Heart right ventricle (tissue), 16 donors: Measurements from ENCODE around the gene DAZAP1. TPM values are rescaled to one million over a fixed set of nuclear protein-coding genes. Genes with fewer than 3 reads are reported as not detected.
A peak's percentile ranks its signal among the peaks of the same experiment; 100 is the strongest.

Source experiments
- ATAC-seq, 8 donors: fragments of 200-7000 bp; cut with Tn5 transposase; one replicate each; pipeline ENCODE4 v1.9.1; 2020; ENCODE audit warnings: mild to moderate bottlenecking in 8 of 8, moderate library complexity in 8 of 8, moderate number of reproducible peaks in 1 of 8
- DNase-seq, 2 donors: peaks; one replicate each; pipeline ENCODE4 v3.0.0-alpha.2; 2020
- H3K27ac ChIP-seq, 10 donors: fragments of 200-600 bp; sonication (generic) in 2 of 10; one replicate each; pipeline versions ENCODE4 v1.5.0 to v1.8.0; 2020 to 2022; ENCODE audit warnings: mild to moderate bottlenecking in 3 of 10
- H3K27me3 ChIP-seq, 7 donors: fragments of 200-600 bp; one replicate each; pipeline ENCODE4 v1.8.0; 2021 to 2022; ENCODE audit warnings: mild to moderate bottlenecking in 2 of 7
- H3K36me3 ChIP-seq, 9 donors: fragments of 200-600 bp; sonication (generic) in 1 of 9; one replicate each; pipeline versions ENCODE4 v1.5.0 to v1.8.0; 2020 to 2022; ENCODE audit warnings: mild to moderate bottlenecking in 2 of 9
- H3K4me1 ChIP-seq, 9 donors: fragments of 200-600 bp; sonication (generic) in 1 of 9; one replicate each; pipeline versions ENCODE4 v1.5.0 to v1.8.0; 2020 to 2022; ENCODE audit warnings: mild to moderate bottlenecking in 4 of 9
- H3K4me3 ChIP-seq, 10 donors: fragments of 200-600 bp; sonication (generic) in 2 of 10; one replicate each; pipeline versions ENCODE4 v1.5.0 to v1.8.0; 2020 to 2022; ENCODE audit warnings: mild to moderate bottlenecking in 7 of 10, moderate library complexity in 2 of 10
- H3K9me3 ChIP-seq, 11 donors: fragments of 200-600 bp in 10 of 11; sonication (generic) in 2 of 11; one replicate each; pipeline versions ENCODE4 v1.5.0 to v1.8.0; 2013 to 2022; ENCODE audit warnings: mild to moderate bottlenecking in 2 of 11, control low read depth in 1 of 11, moderate library complexity in 1 of 11
- CTCF ChIP-seq, 9 donors: fragments of 200-600 bp; sonication (generic) in 2 of 9; IDR thresholded peaks; one replicate each; pipeline versions ENCODE4 v1.5.0 to v1.8.0; 2021 to 2022; ENCODE audit warnings: antibody characterized with exemption in 9 of 9, mild to moderate bottlenecking in 5 of 9, moderate library complexity in 1 of 9
- WGBS, 2 donors: extraction: QIAGEN DNeasy Blood & Tissue Kit; methylation state at CpG; one replicate each; pipeline ENCODE4 v1.1.7; 2013; ENCODE audit warnings: inconsistent platforms in 1 of 2; 5-methylcytosine and 5-hydroxymethylcytosine counted together
- intact Hi-C, 10 donors: fragments of 100-400 bp; cut with DNase I; formaldehyde crosslinking; loops; one replicate each; pipeline versions ENCODE4 v1.11.1 to v1.14.2; 2022
- polyA plus RNA-seq, 2 donors: library from polyadenylated mRNA; stranded (reverse); fragments of 200-250 nt; gene quantifications; one replicate each; pipeline ENCODE4 v1.2.3, GENCODE V29; 2013
- total RNA-seq, 10 donors: library from RNA; stranded (reverse); fragmentation: NEBNext Ultra II Directional in 3 of 10; extraction: Animal tissue kit (Norgen Biotek cat#: 25700) in 3 of 10; gene quantifications; one replicate each; pipeline versions ENCODE4 v1.2.1 to v1.2.4, GENCODE V29; 2021 to 2023
- donor health status: Arrhythmogenic right ventricular cardiomyopathy.
- donor health status: ischemic (EF 13 %, LVEDD 7.1; RV severe dilation, severe dysfunction).
- donor health status: healthy with polysubstance abuse.
- donor health status: DM: no; HTN: yes; CAD: no.
- donor health status: DM: no; HTN: no; CAD: no.
- donor health status: ischemic (EF 25% LVEDD 6.9; RV normal size, moderate dysfunction).
- donor health status: ischemic (EF 25% LVEDD 5.7; RV mildly dilated, moderate dysfunction).
- donor health status: healthy.
- donor health status: DM: yes; HTN: yes; CAD: no.
- donor health status: Ischemic cardiomyopathy.
- donor health status: ischemic (EF 35%, LVEDD 5.7; RV mildly dilated, moderate dysfunction).
- donor health status: nonischemic (EF 11% LVEDD 7.7; RV severe dilation, severe dysfunction).
- donor health status: DM: yes; HTN: yes; CAD: no.
- donor health status: PGD.
- donor health status: ischemic (EF 29% LVEDD 5.4; RV normal size, mild dysfunction).
- donor health status: nonischemic (EF 23%, LVEDD 6.1; RV moderate dilation, normal function).

Gene DAZAP1
- total and polyA plus RNA-seq, 12 donors: 56.7 to 111 (median 79.5) TPM

DNA sequence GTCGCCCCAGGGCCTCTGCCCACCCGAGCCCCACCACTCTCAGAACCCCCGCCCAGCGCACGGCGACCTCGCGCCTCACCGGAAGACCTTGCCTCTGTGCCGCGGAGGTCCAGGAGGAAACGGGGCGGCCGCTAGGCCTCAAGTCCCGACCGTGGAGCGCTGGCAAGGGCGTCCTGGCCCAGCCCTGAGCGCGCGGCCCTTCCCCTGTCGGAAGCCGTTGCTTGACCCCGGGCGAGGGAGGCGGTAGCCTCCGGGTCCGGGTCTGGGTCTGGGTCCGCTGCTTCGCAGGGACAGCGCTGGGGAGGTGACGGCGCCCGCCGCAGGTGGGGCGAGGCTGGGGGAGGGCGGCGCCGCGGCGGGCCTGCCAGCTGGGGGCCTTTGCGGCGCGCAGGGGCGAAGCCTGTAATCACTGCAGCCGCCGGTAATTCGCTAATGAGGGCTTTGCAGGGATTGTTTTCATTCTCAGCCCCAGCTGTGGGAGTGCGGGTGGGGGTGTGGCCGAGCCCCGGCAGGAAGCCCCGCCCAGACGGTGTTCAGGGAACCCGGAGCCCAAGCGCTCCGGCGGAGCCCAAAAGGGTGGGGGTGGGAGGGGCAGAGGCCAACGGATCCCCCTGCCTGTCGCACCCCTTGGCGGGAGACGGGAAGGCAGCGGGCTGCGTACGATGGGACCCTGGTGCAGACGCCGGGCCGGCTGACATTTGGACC, 63.1 kb downstream of the DAZAP1 start:
- Histone ChIP-seq H3K9me3 (no peaks in the 10 kb centered on the region), H3K27me3 (peaks cover 36 to 83% (median 64%) of the 10 kb centered on the region in 7 donors), H3K27ac (peak overlapping the region in 3 of 10 donors; percentile 19 to 58 (median 26)), H3K4me1 (peaks cover 42 to 80% (median 62%) of the 10 kb centered on the region in 9 donors), H3K36me3 (peaks cover 0 to 12% (median 0%) of the 10 kb centered on the region in 9 donors), H3K4me3 (peak overlapping the region; percentile 25 to 72 (median 56))
- 1% methylated on average over 67 of the region's 67 CpGs for WGBS, 2 donors
- no peak for TF ChIP-seq CTCF (IDR thresholded peaks at IDR 0.05)
- intact Hi-C loops: no loop called here
- peak; percentile 2 to 57 (median 44) for ATAC-seq
- DNase-seq: peak; percentile 47 to 59

DNA sequence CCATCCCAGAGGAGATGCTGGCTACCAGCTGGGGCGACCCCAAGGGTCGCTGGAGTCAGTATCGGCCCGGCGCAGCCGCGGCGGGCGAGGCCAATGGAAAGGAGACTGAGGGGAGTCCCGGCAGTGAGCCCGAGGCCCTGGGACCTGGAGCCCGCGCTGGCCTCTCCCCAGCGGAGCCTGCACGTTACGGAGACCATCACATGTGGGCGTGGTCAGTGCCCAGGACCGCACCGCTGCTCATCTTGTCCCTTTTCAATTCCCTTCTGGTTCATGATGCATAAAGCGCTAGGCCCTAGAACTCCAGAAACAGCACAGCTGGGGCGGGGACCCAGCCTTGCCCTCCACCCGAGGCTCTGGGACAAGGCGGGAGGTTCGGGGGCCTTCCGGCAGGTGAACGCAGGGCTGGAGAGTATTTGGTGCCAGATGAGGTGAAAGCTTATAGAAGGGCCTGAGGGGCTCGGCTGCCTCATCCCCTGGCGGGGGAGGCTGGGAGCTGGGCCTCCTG, 63.7 kb downstream of the DAZAP1 start:
- DNase-seq: peak in 1 of 2 donors; percentile 23
- Histone ChIP-seq H3K36me3 (peaks cover 0 to 18% (median 0%) of the 10 kb centered on the region in 9 donors), H3K4me1 (peaks cover 42 to 74% (median 56%) of the 10 kb centered on the region in 9 donors), H3K27ac (no peak overlapping the region), H3K9me3 (no peaks in the 10 kb centered on the region), H3K27me3 (peaks cover 34 to 76% (median 61%) of the 10 kb centered on the region in 7 donors), H3K4me3 (peak overlapping the region; percentile 25 to 72 (median 56))
- WGBS, 2 donors: 8 to 9% methylated on average over 24 to 28 of the region's 28 CpGs
- TF ChIP-seq CTCF (IDR thresholded peaks at IDR 0.05): peak in 1 of 9 donors; percentile 16
- ATAC-seq: peak in 3 of 8 donors; percentile 19 to 31 (median 24)
- intact Hi-C loops: no loop called here

GRCh38 chr19:1471515-1472160, 64.3 kb downstream of the DAZAP1 start:
- intact Hi-C loops: no loop called here
- WGBS, 2 donors: 30 to 31% methylated on average over 24 of the region's 24 CpGs
- no peaks in the 10 kb centered on the region for H3K9me3 ChIP-seq
- DNase-seq: peak in 1 of 2 donors; percentile 17
- TF ChIP-seq CTCF (IDR thresholded peaks at IDR 0.05): no peak
- no peak overlapping the region for H3K27ac ChIP-seq
- peaks cover 30 to 71% (median 55%) of the 10 kb centered on the region in 7 donors for H3K27me3 ChIP-seq
- H3K4me1 ChIP-seq: peaks cover 41 to 68% (median 50%) of the 10 kb centered on the region in 9 donors
- ATAC-seq: peak in 1 of 8 donors; percentile 4
- H3K36me3 ChIP-seq: peaks cover 0 to 24% (median 0%) of the 10 kb centered on the region in 9 donors
- H3K4me3 ChIP-seq: peak overlapping the region in 6 of 10 donors; percentile 49 to 72 (median 59)
